Heart left ventricle (tissue), 16 donors: ENCODE results near the gene L3MBTL3. TPM values are rescaled to one million over a fixed set of nuclear protein-coding genes. Genes with fewer than 3 reads are reported as not detected.

ENCODE experiments used
- ATAC-seq, 4 donors: fragments of 200-7000 bp; cut with Tn5 transposase; one replicate each; pipeline ENCODE4 v1.9.1; 2020 to 2022; ENCODE audit warnings: moderate library complexity in 4 of 4, mild to moderate bottlenecking in 3 of 4, moderate number of reproducible peaks in 1 of 4
- DNase-seq, 5 donors: peaks; one replicate each; pipeline ENCODE4 v3.0.0-alpha.2; 2020
- H3K27ac ChIP-seq, 12 donors: fragments of 200-600 bp; sonication (generic) in 4 of 12; one replicate each; pipeline versions ENCODE4 v1.5.0 to v1.8.0; 2016 to 2022; ENCODE audit warnings: mild to moderate bottlenecking in 2 of 12
- H3K27me3 ChIP-seq, 9 donors: fragments of 200-600 bp; sonication (generic) in 2 of 9; one replicate each; pipeline versions ENCODE4 v1.5.1 to v1.8.0; 2016 to 2022; ENCODE audit warnings: mild to moderate bottlenecking in 3 of 9
- H3K36me3 ChIP-seq, 9 donors: fragments of 200-600 bp; sonication (generic) in 2 of 9; one replicate each; pipeline versions ENCODE4 v1.5.0 to v1.8.0; 2018 to 2022; ENCODE audit warnings: mild to moderate bottlenecking in 2 of 9
- H3K4me1 ChIP-seq, 12 donors: fragments of 200-600 bp; sonication (generic) in 4 of 12; one replicate each; pipeline versions ENCODE4 v1.5.0 to v1.8.0; 2016 to 2022; ENCODE audit warnings: mild to moderate bottlenecking in 3 of 12
- H3K4me3 ChIP-seq, 12 donors: fragments of 200-600 bp; sonication (generic) in 4 of 12; one replicate each; pipeline versions ENCODE4 v1.5.0 to v1.8.0; 2017 to 2022; ENCODE audit warnings: mild to moderate bottlenecking in 9 of 12, moderate library complexity in 4 of 12
- H3K9me3 ChIP-seq, 12 donors: fragments of 200-600 bp; sonication (generic) in 4 of 12; one replicate each; pipeline versions ENCODE4 v1.5.0 to v1.8.0; 2016 to 2022; ENCODE audit warnings: mild to moderate bottlenecking in 1 of 12
- POLR2A ChIP-seq, 2 donors: fragments of 450-650 bp; IDR thresholded peaks; one replicate each; pipeline ENCODE4 v1.6.1; 2017; ENCODE audit warnings: antibody characterized with exemption in 2 of 2, mild to moderate bottlenecking in 2 of 2, moderate library complexity in 2 of 2
- WGBS, 4 donors: extraction: QIAGEN DNeasy Blood & Tissue Kit in 2 of 4; methylation state at CpG; one replicate each; pipeline versions ENCODE4 v1.1.5 to v1.1.7; 2013 to 2018; 5-methylcytosine and 5-hydroxymethylcytosine counted together
- intact Hi-C, 10 donors: fragments of 100-400 bp; cut with DNase I; formaldehyde crosslinking; loops; one replicate each; pipeline versions ENCODE4 v1.11.1 to v1.14.2; 2022
- polyA plus RNA-seq, 2 donors: library from polyadenylated mRNA; stranded (reverse); fragments of 200-250 nt; gene quantifications; one replicate each; pipeline ENCODE4 v1.2.3, GENCODE V29; 2013
- total RNA-seq, 9 donors: library from RNA; depleted of rRNA in 2 of 9; stranded (reverse); fragments of >200 nt in 2 of 9; fragmentation: NEBNext Ultra II Directional in 3 of 9; extraction: Animal tissue kit (Norgen Biotek cat#: 25700) in 3 of 9; gene quantifications; one replicate each; pipeline versions ENCODE4 v1.1.0 to v1.2.4, GENCODE V29; 2016 to 2023
- TF ChIP-seq, protein P1 (sequence below), 12 donors: fragments of 200-600 bp; sonication (generic) in 4 of 12; IDR thresholded peaks; one replicate each; pipeline versions ENCODE4 v1.5.0 to v1.8.0; 2018 to 2022; ENCODE audit warnings: antibody characterized with exemption in 12 of 12, mild to moderate bottlenecking in 5 of 12
- donor health status: ischemic (EF 13 %, LVEDD 7.1; RV severe dilation, severe dysfunction).
- donor health status: healthy with polysubstance abuse.
- donor health status: DM: no; HTN: yes; CAD: no.
- donor health status: DM: no; HTN: no; CAD: no.
- donor health status: ischemic (EF 25% LVEDD 6.9; RV normal size, moderate dysfunction).
- donor health status: ischemic (EF 25% LVEDD 5.7; RV mildly dilated, moderate dysfunction).
- donor health status: healthy.
- donor health status: DM: yes; HTN: yes; CAD: no.
- donor health status: ischemic (EF 35%, LVEDD 5.7; RV mildly dilated, moderate dysfunction).
- donor health status: nonischemic (EF 11% LVEDD 7.7; RV severe dilation, severe dysfunction).
- donor health status: DM: yes; HTN: yes; CAD: no.
- donor health status: PGD.
- donor health status: ischemic (EF 29% LVEDD 5.4; RV normal size, mild dysfunction).
- donor health status: nonischemic (EF 23%, LVEDD 6.1; RV moderate dilation, normal function).

L3MBTL3 gene
- total and polyA plus RNA-seq, 11 donors: 0.53 to 4.9 (median 2.0) TPM

DNA sequence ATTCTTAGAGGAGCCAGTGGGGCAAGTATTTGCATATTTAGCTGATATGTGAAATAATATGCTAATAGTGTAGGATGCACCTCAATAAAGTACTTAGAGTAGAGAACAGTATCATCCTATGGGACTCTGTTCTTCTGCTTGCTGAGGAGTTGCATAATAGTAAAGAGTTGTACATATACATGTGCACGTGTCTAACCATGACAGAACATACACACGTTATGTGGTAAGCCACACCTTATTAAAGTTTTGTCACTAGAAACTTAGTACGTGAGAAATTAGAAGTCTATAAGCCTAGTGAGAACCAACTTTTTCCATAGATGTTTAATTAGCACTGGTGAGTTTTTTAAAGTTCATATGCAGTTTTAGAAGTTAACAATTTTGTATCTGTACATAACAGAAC lies 80.7 kb downstream of the L3MBTL3 start:
- intact Hi-C loops: no loop called here
- ATAC-seq (no peak), DNase-seq (no peak)
- Histone ChIP-seq H3K36me3 (peaks cover 0 to 21% (median 6%) of the 10 kb centered on the region in 9 donors), H3K27me3 (no peaks in the 10 kb centered on the region), H3K4me3 (no peak overlapping the region), H3K9me3 (no peaks in the 10 kb centered on the region), H3K4me1 (no peaks in the 10 kb centered on the region), H3K27ac (no peak overlapping the region)
- WGBS, 4 donors: 96 to 97% (median 97%) methylated on average over 3 of the region's 3 CpGs
- TF ChIP-seq POLR2A (IDR thresholded peaks at IDR 0.05): no peak
- TF ChIP-seq, protein P1, sequence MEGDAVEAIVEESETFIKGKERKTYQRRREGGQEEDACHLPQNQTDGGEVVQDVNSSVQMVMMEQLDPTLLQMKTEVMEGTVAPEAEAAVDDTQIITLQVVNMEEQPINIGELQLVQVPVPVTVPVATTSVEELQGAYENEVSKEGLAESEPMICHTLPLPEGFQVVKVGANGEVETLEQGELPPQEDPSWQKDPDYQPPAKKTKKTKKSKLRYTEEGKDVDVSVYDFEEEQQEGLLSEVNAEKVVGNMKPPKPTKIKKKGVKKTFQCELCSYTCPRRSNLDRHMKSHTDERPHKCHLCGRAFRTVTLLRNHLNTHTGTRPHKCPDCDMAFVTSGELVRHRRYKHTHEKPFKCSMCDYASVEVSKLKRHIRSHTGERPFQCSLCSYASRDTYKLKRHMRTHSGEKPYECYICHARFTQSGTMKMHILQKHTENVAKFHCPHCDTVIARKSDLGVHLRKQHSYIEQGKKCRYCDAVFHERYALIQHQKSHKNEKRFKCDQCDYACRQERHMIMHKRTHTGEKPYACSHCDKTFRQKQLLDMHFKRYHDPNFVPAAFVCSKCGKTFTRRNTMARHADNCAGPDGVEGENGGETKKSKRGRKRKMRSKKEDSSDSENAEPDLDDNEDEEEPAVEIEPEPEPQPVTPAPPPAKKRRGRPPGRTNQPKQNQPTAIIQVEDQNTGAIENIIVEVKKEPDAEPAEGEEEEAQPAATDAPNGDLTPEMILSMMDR (IDR thresholded peaks at IDR 0.05): no peak

DNA sequence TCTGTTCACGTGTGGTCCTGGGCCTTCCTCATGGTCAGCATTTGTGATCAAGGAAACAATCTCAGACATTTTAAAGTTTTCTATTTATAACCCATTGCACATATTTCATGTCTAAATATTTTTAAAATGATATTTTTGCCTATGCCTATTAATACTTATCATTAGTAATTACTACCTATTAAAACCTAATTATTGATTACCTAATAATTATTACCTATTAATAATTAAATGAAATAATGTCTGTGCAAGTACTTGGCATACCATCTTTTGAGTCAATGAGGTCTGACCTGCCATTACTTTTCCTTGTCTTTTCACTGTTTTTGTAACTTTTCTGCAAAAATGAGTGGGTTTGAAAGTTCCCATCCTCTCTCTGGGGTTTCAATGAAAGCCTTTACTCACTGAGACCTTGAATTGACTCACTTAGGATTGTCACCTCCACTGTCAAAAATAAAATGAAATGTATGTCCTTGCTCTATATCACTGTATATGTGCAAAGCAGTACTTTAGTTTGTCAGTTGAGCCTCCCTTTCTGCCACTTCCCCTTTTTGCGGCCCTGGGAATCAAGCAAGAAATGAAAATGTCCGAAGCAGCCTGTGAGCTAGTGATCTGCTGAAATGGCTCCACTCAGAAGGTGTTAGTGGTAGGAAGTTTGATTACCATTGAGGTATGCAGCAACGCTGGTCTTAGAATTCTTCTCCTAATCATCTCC lies 87.8 kb downstream of the L3MBTL3 start:
- H3K27me3 ChIP-seq: no peaks in the 10 kb centered on the region
- ATAC-seq (no peak), DNase-seq (no peak)
- intact Hi-C loops: no loop called here
- H3K4me3 ChIP-seq: no peak overlapping the region
- 89 to 90% (median 89%) methylated on average over 4 of the region's 4 CpGs for WGBS, 4 donors
- H3K36me3 ChIP-seq: peaks cover 0 to 10% (median 0%) of the 10 kb centered on the region in 9 donors
- peaks cover 0 to 9% (median 0%) of the 10 kb centered on the region in 12 donors for H3K9me3 ChIP-seq
- TF ChIP-seq, protein P1 (IDR thresholded peaks at IDR 0.05): no peak
- no peak overlapping the region for H3K27ac ChIP-seq
- H3K4me1 ChIP-seq: no peaks in the 10 kb centered on the region

DNA sequence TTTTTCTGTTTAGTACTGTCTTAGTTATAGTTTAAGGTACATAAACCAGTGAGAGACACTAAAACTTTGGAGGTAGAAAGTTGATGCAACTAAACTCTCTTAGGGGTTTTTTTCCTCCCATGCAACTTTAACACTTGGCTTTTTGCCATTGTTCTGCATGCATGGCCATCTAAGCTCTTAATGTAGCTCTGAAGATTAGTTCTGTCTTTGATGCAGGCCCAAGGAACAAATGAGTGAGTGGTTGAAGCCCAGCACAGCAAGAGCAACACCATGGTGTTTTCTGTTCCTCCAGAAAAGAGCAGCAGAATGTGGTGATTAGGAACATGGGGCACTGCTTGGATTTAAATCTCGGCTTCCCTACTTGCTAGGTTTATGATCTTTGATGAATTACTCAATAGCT lies 89.3 kb downstream of the L3MBTL3 start:
- intact Hi-C loops: no loop called here
- DNase-seq (no peak), ATAC-seq (no peak)
- Histone ChIP-seq H3K4me1 (no peaks in the 10 kb centered on the region), H3K36me3 (peaks cover 0 to 10% (median 0%) of the 10 kb centered on the region in 9 donors), H3K27ac (no peak overlapping the region), H3K4me3 (no peak overlapping the region), H3K27me3 (no peaks in the 10 kb centered on the region), H3K9me3 (peaks cover 0 to 9% (median 0%) of the 10 kb centered on the region in 12 donors)
- 97 to 100% (median 99%) methylated on average over 1 of the region's 1 CpG for WGBS, 4 donors
- TF ChIP-seq, protein P1 (IDR thresholded peaks at IDR 0.05): no peak
- TF ChIP-seq POLR2A (IDR thresholded peaks at IDR 0.05): no peak

DNA sequence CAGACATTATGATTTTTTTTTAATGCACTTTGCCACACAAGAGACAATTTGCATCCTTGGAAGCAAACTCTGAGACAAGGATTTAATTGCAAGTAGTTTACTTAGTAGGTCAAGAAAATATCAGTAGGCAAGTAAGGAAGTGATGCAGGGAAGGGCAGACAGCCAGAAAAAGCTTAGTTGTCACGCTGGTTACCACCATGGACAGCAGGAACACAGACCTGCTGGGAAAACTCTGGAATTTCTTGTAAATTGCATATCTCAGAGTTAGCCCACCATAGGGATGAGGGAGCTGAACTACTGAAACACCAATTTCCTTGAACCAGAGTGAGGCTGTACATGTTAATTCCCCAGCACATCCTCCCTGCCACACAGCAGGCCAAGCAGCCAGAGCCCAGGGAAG lies 92.7 kb downstream of the L3MBTL3 start:
- Histone ChIP-seq H3K4me1 (no peaks in the 10 kb centered on the region), H3K9me3 (peaks cover 0 to 9% (median 0%) of the 10 kb centered on the region in 12 donors), H3K27me3 (no peaks in the 10 kb centered on the region), H3K27ac (no peak overlapping the region), H3K4me3 (no peak overlapping the region), H3K36me3 (no peaks in the 10 kb centered on the region)
- TF ChIP-seq, protein P1 (IDR thresholded peaks at IDR 0.05): no peak
- TF ChIP-seq POLR2A (IDR thresholded peaks at IDR 0.05): no peak
- intact Hi-C loops: no loop called here
- 67 to 95% (median 89%) methylated on average over 1 of the region's 1 CpG for WGBS, 4 donors
- no peak for ATAC-seq
- no peak for DNase-seq
